Neuronal stem cell (in vitro differentiated cells): ENCODE data around the gene TSC22D4.

Experiments
- DNase-seq: peaks from one replicate; pipeline ENCODE4 v3.0.0-alpha.2; 2013; ENCODE audit warnings: low spot score
- H2AFZ ChIP-seq: one replicate; pipeline ENCODE4 v1.6.1; 2013; ENCODE audit warnings: mild to moderate bottlenecking, low read length, inconsistent platforms
- H2AK5ac ChIP-seq: 2 replicates; pipeline ENCODE4 v1.6.1; 2013; ENCODE audit warnings: low read depth, mild to moderate bottlenecking, inconsistent platforms, low read length, moderate library complexity, mixed read lengths
- H2BK120ac ChIP-seq: 2 replicates; pipeline ENCODE4 v1.6.1; 2013; ENCODE audit warnings: low read depth, mild to moderate bottlenecking, inconsistent platforms, low read length, moderate library complexity, mixed read lengths
- H2BK12ac ChIP-seq: one replicate; pipeline ENCODE4 v1.6.1; 2013; ENCODE audit warnings: low read length, inconsistent platforms
- H2BK15ac ChIP-seq: 2 replicates; pipeline ENCODE4 v1.6.1; 2013; ENCODE audit warnings: mild to moderate bottlenecking, low read length, inconsistent platforms, mixed read lengths
- H2BK5ac ChIP-seq: one replicate; pipeline ENCODE4 v1.6.1; 2013; ENCODE audit warnings: inconsistent platforms, mild to moderate bottlenecking, low read length, moderate library complexity
- H3K14ac ChIP-seq: one replicate; pipeline ENCODE4 v1.6.1; 2013; ENCODE audit warnings: low read length, inconsistent platforms
- H3K18ac ChIP-seq: 2 replicates; pipeline ENCODE4 v1.6.1; 2013; ENCODE audit warnings: low read length, inconsistent platforms
- H3K23ac ChIP-seq: 2 replicates; pipeline ENCODE4 v1.6.1; 2013; ENCODE audit warnings: low read depth, mild to moderate bottlenecking, mixed read lengths, low read length, inconsistent platforms; ENCODE audit not compliant: poor library complexity
- H3K27ac ChIP-seq: replicated peaks from 3 replicates; pipeline ENCODE4 v1.5.1; 2013; ENCODE audit warnings: low read length, inconsistent platforms
- H3K27me3 ChIP-seq, 3 experiments: 2 replicates each; pipeline ENCODE4 v1.6.1; 2013; ENCODE audit warnings: low read length in 3 of 3, mild to moderate bottlenecking in 2 of 3, inconsistent platforms in 1 of 3, low read depth in 1 of 3, mixed read lengths in 1 of 3, moderate library complexity in 1 of 3; ENCODE audit not compliant: control insufficient read depth in 3 of 3, insufficient read depth in 3 of 3
- H3K36me3 ChIP-seq, 2 donors: replicated peaks in 1 of 2; 2 replicates each; pipeline ENCODE4 v1.6.1; 2013; ENCODE audit warnings: low read length in 2 of 2; ENCODE audit not compliant: control insufficient read depth in 2 of 2, insufficient read depth in 2 of 2
- H3K4ac ChIP-seq: 2 replicates; pipeline ENCODE4 v1.6.1; 2013; ENCODE audit warnings: inconsistent platforms, mild to moderate bottlenecking, low read length, moderate library complexity
- H3K4me1 ChIP-seq, 2 donors: 1 replicate in 1 of 2; 2 replicates in 1 of 2; pipeline ENCODE4 v1.6.1; 2013; ENCODE audit warnings: low read length in 2 of 2, low read depth in 1 of 2; ENCODE audit not compliant: control insufficient read depth in 2 of 2, insufficient read depth in 1 of 2
- H3K4me2 ChIP-seq: one replicate; pipeline ENCODE4 v1.6.1; 2013; ENCODE audit warnings: mild to moderate bottlenecking, low read length, inconsistent platforms; ENCODE audit not compliant: insufficient read depth, poor library complexity, severe bottlenecking
- H3K4me3 ChIP-seq, 2 donors: 2 replicates each; pipeline ENCODE4 v1.5.1; 2013; ENCODE audit warnings: low read length in 2 of 2, mild to moderate bottlenecking in 2 of 2, inconsistent platforms in 1 of 2, moderate library complexity in 1 of 2
- H3K79me1 ChIP-seq: one replicate; pipeline ENCODE4 v1.6.1; 2013; ENCODE audit warnings: low read depth, mild to moderate bottlenecking, inconsistent platforms, low read length, moderate library complexity
- H3K9ac ChIP-seq: one replicate; pipeline ENCODE4 v1.6.1; 2013; ENCODE audit warnings: mild to moderate bottlenecking, low read depth, low read length, inconsistent platforms; ENCODE audit not compliant: poor library complexity
- H3K9me3 ChIP-seq, 2 donors: replicated peaks in 1 of 2; 2 replicates each; pipeline versions ENCODE3 to v1.6.1; 2013; ENCODE audit warnings: low read length in 2 of 2, mild to moderate bottlenecking in 2 of 2, inconsistent platforms in 1 of 2, low read depth in 1 of 2, mixed read lengths in 1 of 2, moderate library complexity in 1 of 2; ENCODE audit not compliant: control insufficient read depth in 2 of 2, insufficient read depth in 1 of 2
- H4K8ac ChIP-seq: one replicate; pipeline ENCODE4 v1.6.1; 2013; ENCODE audit warnings: low read depth, mild to moderate bottlenecking, inconsistent platforms, low read length, moderate library complexity
- H4K91ac ChIP-seq: one replicate; pipeline ENCODE4 v1.6.1; 2013; ENCODE audit warnings: low read length, low read depth, mild to moderate bottlenecking, inconsistent platforms; ENCODE audit not compliant: poor library complexity
- WGBS, 2 donors: extraction: QIAGEN DNeasy Blood & Tissue Kit; methylation state at CpG; one replicate each; pipeline ENCODE4 v1.1.7; 2013; ENCODE audit warnings: missing lambda C conversion rate in 2 of 2, mixed read lengths in 1 of 2; ENCODE audit not compliant: insufficient read length in 2 of 2, insufficient replicate concordance in 1 of 2; ENCODE audit errors: extremely low coverage in 2 of 2; 5-methylcytosine and 5-hydroxymethylcytosine counted together

Gene TSC22D4

GRCh38 chr7:100488333-100489095, 9.5 kb upstream of the TSC22D4 start:
- no peak overlapping the region for H2AFZ ChIP-seq
- H2BK15ac ChIP-seq, result peak overlapping the region; percentile 96
- H2BK5ac ChIP-seq, result peak overlapping the region; percentile 79
- H3K36me3 ChIP-seq, result peaks cover 0 to 8% of the 10 kb centered on the region in 2 donors
- H3K9ac ChIP-seq, result no peak overlapping the region
- no peak overlapping the region for H3K23ac ChIP-seq
- H4K8ac ChIP-seq, result no peak overlapping the region
- no CpG with 5 or more reads among the region's 44 CpGs for WGBS, 2 donors
- H2BK120ac ChIP-seq, result peak overlapping the region; percentile 56
- H3K18ac ChIP-seq, result peak overlapping the region; percentile 96
- H3K4me3 ChIP-seq, result no peak overlapping the region
- H2BK12ac ChIP-seq, result peak overlapping the region; percentile 99
- H3K27me3 ChIP-seq, result no peaks in the 10 kb centered on the region
- H3K27ac ChIP-seq, result peak overlapping the region; percentile 59
- H4K91ac ChIP-seq, result peak overlapping the region; percentile 90
- no peak for DNase-seq
- no peak overlapping the region for H3K4me2 ChIP-seq
- peaks cover 40 to 43% of the 10 kb centered on the region in 2 donors for H3K4me1 ChIP-seq
- no peaks in the 10 kb centered on the region for H3K9me3 ChIP-seq
- H3K14ac ChIP-seq, result peak overlapping the region; percentile 38
- peak overlapping the region; percentile 65 for H2AK5ac ChIP-seq
- H3K4ac ChIP-seq, result peak overlapping the region; percentile 98
- peaks cover 12% of the 10 kb centered on the region for H3K79me1 ChIP-seq

DNA sequence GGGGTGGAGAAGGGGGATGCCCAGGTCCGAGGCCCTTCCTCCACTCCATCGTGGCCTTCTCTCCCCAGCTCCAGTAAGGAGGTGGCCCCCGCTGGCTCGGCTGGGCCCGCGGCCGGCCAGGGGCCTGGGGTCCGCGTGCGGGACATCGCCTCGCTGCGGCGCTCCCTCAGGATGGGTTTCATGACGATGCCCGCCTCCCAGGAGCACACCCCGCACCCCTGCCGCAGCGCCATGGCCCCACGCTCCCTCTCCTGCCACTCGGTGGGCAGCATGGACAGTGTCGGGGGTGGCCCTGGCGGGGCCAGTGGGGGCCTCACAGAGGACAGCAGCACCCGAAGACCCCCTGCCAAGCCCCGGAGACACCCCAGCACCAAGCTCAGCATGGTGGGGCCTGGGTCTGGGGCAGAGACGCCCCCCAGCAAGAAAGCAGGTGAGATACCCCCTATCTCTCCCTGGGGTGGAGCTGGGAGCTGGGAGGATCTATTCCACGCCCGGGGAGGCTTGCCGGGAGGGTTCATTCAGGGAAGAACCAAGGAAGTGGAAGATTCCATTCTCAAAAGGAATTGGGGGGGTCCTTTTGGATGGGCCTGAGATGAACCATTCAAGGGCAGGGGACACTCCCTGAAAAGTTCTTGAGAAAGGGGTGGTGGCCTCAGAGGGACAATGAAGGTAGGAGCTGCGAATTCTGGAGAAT, 7.9 kb upstream of the TSC22D4 start:
- Histone ChIP-seq H3K4ac (peak overlapping the region; percentile 37), H3K18ac (peak overlapping the region; percentile 87), H4K91ac (no peak overlapping the region), H2BK5ac (peak overlapping the region; percentile 90), H2AK5ac (peak overlapping the region; percentile 85), H2BK120ac (no peak overlapping the region), H3K27me3 (no peaks in the 10 kb centered on the region), H3K9ac (peak overlapping the region; percentile 60), H3K4me2 (no peak overlapping the region), H4K8ac (no peak overlapping the region), H2BK12ac (peak overlapping the region; percentile 84), H3K14ac (no peak overlapping the region), H3K4me3 (no peak overlapping the region), H3K23ac (peak overlapping the region; percentile 55), H3K27ac (no peak overlapping the region), H2AFZ (peak overlapping the region; percentile 2), H3K36me3 (peaks cover 0 to 4% of the 10 kb centered on the region in 2 donors), H3K9me3 (no peaks in the 10 kb centered on the region), H3K4me1 (peaks cover 43% of the 10 kb centered on the region in 2 donors), H3K79me1 (peaks cover 12% of the 10 kb centered on the region), H2BK15ac (peak overlapping the region; percentile 94)
- no peak for DNase-seq
- no CpG with 5 or more reads among the region's 30 CpGs for WGBS, 2 donors

GRCh38 chr7:100486111-100486636, 7.2 kb upstream of the TSC22D4 start:
- DNase-seq, result no peak
- Histone ChIP-seq H2BK120ac (no peak overlapping the region), H3K9me3 (no peaks in the 10 kb centered on the region), H4K8ac (no peak overlapping the region), H2BK15ac (peak overlapping the region; percentile 94), H3K79me1 (peaks cover 10% of the 10 kb centered on the region), H3K36me3 (peaks cover 0 to 4% of the 10 kb centered on the region in 2 donors), H3K18ac (peak overlapping the region; percentile 80), H4K91ac (peak overlapping the region; percentile 53), H2BK12ac (peak overlapping the region; percentile 94), H3K4me2 (peak overlapping the region; percentile 18), H2BK5ac (peak overlapping the region; percentile 90), H2AFZ (no peak overlapping the region), H2AK5ac (peak overlapping the region; percentile 85), H3K4ac (peak overlapping the region; percentile 76), H3K23ac (no peak overlapping the region), H3K27me3 (no peaks in the 10 kb centered on the region), H3K4me3 (no peak overlapping the region), H3K9ac (peak overlapping the region; percentile 70), H3K27ac (no peak overlapping the region), H3K14ac (no peak overlapping the region), H3K4me1 (peaks cover 43% of the 10 kb centered on the region in 2 donors)
- no CpG with 5 or more reads among the region's 5 CpGs for WGBS, 2 donors

DNA sequence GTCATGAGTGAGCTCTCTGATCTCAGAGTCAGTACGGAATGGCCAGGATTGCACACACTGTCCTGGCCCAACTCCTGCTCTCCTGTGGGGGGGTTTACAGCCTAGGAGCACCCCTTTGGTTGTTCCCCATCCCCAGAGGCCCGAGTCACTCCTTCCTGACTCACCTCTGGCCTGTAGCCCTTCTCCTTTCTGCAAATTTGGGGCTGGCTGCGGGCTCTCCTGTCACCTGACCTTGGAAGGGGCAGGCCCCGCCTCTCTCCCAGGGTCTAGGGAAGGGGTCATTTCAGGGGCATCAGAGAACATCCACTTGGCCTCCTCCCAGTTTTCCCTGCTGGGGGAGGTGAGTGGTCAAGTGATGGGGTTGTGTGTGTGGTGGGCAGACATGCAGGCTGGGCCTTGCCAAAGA, 6.5 kb upstream of the TSC22D4 start:
- H3K36me3 ChIP-seq, result peaks cover 0 to 4% of the 10 kb centered on the region in 2 donors
- no peak overlapping the region for H4K8ac ChIP-seq
- H3K27me3 ChIP-seq, result no peaks in the 10 kb centered on the region
- no peak overlapping the region for H3K4me3 ChIP-seq
- H2AK5ac ChIP-seq, result peak overlapping the region; percentile 85
- peaks cover 38% of the 10 kb centered on the region in 2 donors for H3K4me1 ChIP-seq
- no peak overlapping the region for H3K4me2 ChIP-seq
- peaks cover 10% of the 10 kb centered on the region for H3K79me1 ChIP-seq
- no CpG with 5 or more reads among the region's 4 CpGs for WGBS, 2 donors
- H3K23ac ChIP-seq, result peak overlapping the region; percentile 76
- no peak overlapping the region for H2AFZ ChIP-seq
- H2BK5ac ChIP-seq, result no peak overlapping the region
- H3K14ac ChIP-seq, result no peak overlapping the region
- peak overlapping the region; percentile 82 for H3K18ac ChIP-seq
- peak overlapping the region; percentile 57 for H3K9ac ChIP-seq
- peak overlapping the region; percentile 72 for H4K91ac ChIP-seq
- H3K9me3 ChIP-seq, result no peaks in the 10 kb centered on the region
- DNase-seq, result no peak
- H2BK12ac ChIP-seq, result peak overlapping the region; percentile 90
- peak overlapping the region; percentile 45 for H3K4ac ChIP-seq
- peak overlapping the region; percentile 41 for H3K27ac ChIP-seq
- H2BK15ac ChIP-seq, result peak overlapping the region; percentile 94
- no peak overlapping the region for H2BK120ac ChIP-seq
